Endothelial cell (in vitro differentiated cells): Measurements from ENCODE around the gene BCL7A. TPM values are rescaled to one million over a fixed set of nuclear protein-coding genes. Genes with fewer than 3 reads are reported as not detected.

Source experiments
- DNase-seq: peaks from one replicate; pipeline ENCODE4 v3.0.0; 2021; ENCODE audit warnings: low spot score
- H3K27ac Mint-ChIP-seq: one replicate; pipeline ENCODE4 v1.8.0; 2021; ENCODE audit warnings: mixed read lengths, inconsistent platforms; ENCODE audit not compliant: unreplicated experiment
- H3K27me3 Mint-ChIP-seq: one replicate; pipeline ENCODE4 v1.8.0; 2021; ENCODE audit warnings: mild to moderate bottlenecking, moderate library complexity, mixed read lengths, inconsistent platforms; ENCODE audit not compliant: unreplicated experiment
- H3K36me3 Mint-ChIP-seq: one replicate; pipeline ENCODE4 v1.8.0; 2021; ENCODE audit warnings: mild to moderate bottlenecking, low read depth, mixed read lengths, inconsistent platforms; ENCODE audit not compliant: unreplicated experiment
- H3K4me1 Mint-ChIP-seq: one replicate; pipeline ENCODE4 v1.8.0; 2021; ENCODE audit warnings: mild to moderate bottlenecking, mixed read lengths, inconsistent platforms; ENCODE audit not compliant: unreplicated experiment
- H3K4me3 Mint-ChIP-seq: one replicate; pipeline ENCODE4 v1.8.0; 2021; ENCODE audit warnings: mild to moderate bottlenecking, mixed read lengths, inconsistent platforms; ENCODE audit not compliant: unreplicated experiment
- H3K9me3 Mint-ChIP-seq: one replicate; pipeline ENCODE4 v1.8.0; 2021; ENCODE audit warnings: mixed read lengths, inconsistent platforms; ENCODE audit not compliant: unreplicated experiment
- CTCF ChIP-seq: fragments of 200-600 bp; sonication (generic); IDR thresholded peaks from one replicate; pipeline ENCODE4 v1.5.0; 2021; ENCODE audit warnings: antibody characterized with exemption; ENCODE audit not compliant: unreplicated experiment
- total RNA-seq: library from RNA; stranded (reverse); fragmentation: NEBNext Ultra II Directional; extraction: Animal tissue kit (Norgen Biotek cat#: 25700); gene quantifications from one replicate; pipeline ENCODE4 v1.2.1, GENCODE V29; 2021; ENCODE audit not compliant: unreplicated experiment

The BCL7A gene
- total RNA-seq, 1 donor from 2014 or later: 6.2 TPM

DNA sequence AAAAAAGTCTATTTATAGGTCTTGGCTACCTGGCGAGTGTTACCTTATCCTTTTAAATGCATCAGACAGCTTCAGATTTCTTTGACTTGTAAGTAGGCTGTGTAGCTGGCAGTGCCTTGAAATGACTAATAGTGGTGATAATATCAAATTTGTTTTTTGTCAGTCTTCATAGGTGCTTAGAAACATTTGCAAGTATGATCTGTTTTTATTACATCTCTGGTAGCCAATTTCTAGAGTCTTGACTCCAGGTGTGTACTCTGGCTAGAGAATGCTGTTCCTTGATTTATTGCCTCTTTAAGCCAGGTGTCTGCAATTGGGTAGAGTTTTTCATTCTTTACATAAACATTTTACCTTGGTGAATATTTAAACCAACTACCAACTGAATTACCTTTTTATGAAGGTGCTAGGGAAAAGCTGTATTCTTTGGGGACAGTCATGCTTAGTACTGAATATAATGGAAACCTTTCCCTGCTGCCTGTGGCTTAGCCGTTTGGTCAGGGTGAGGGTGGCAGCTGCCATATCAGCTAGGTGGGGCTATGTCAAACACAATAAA lies 89.5 kb downstream of the BCL7A start:
- Mint-ChIP-seq H3K36me3 (no peaks in the 10 kb centered on the region), H3K27me3 (peaks cover 2% of the 10 kb centered on the region), H3K4me1 (peaks cover 3% of the 10 kb centered on the region), H3K4me3 (no peak overlapping the region), H3K9me3 (no peaks in the 10 kb centered on the region), H3K27ac (no peak overlapping the region)
- no peak for DNase-seq
- TF ChIP-seq CTCF: no peak

Other genes starting within 250 kb of the BCL7A start
- 25.7 TPM for gene RHOF, start 228.2 kb upstream of the BCL7A start, total RNA-seq
- gene SETD1B, start 217.9 kb upstream of the BCL7A start, total RNA-seq: 25.3 TPM
- gene HPD, start 163.0 kb upstream of the BCL7A start, total RNA-seq: not detected
- gene PSMD9, start 133.1 kb upstream of the BCL7A start, total RNA-seq: 34.0 TPM
- 0.80 TPM for gene CFAP251, start 103.3 kb upstream of the BCL7A start, total RNA-seq
- gene MLXIP, start 56.9 kb downstream of the BCL7A start, total RNA-seq: 63.3 TPM
- not detected for gene IL31, start 152.3 kb downstream of the BCL7A start, total RNA-seq
- 0.31 TPM for gene LRRC43, start 161.2 kb downstream of the BCL7A start, total RNA-seq
- 0.38 TPM for gene B3GNT4, start 181.8 kb downstream of the BCL7A start, total RNA-seq
- gene DIABLO, start 204.2 kb downstream of the BCL7A start, total RNA-seq: 50.1 TPM
- 32.1 TPM for gene VPS33A, start 244.6 kb downstream of the BCL7A start, total RNA-seq